ENCODE data around the gene PTPRF.
"Not testable (repeated sequence)": the region's sequence is repeated elsewhere in the genome, so short reads cannot be mapped to it uniquely, and the experiment has no call there.

PTPRF gene

GRCh38 chr1:43530483-43531106 lies at the start of gene PTPRF:
PTPRF (plus strand) TSS chr1:43530883; CDS start chr1:43545076, 14,193 bp downstream.
- peak; percentile 31 for DNase-seq (ENCODE audit: low spot score)

DNA sequence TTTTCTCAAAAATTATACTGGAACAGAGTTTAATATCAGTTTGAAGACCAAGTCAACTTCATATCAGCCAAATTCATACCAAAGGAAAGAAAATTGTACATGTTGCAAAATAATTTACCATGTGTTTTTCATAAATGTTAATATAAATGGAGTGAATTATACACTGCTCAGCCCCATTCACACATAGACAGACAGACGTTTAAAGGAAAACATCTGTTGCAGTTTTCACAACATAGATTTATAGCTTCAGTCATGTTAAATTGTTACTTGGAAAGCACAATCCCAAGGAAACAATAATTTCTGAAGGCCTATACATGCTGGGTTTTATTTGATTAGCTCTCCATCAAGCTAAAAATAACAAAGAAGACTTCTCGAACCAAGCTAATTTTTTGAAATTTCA lies 49.2 kb upstream of the PTPRF start:
- no peak for DNase-seq (ENCODE audit: low spot score)

DNA sequence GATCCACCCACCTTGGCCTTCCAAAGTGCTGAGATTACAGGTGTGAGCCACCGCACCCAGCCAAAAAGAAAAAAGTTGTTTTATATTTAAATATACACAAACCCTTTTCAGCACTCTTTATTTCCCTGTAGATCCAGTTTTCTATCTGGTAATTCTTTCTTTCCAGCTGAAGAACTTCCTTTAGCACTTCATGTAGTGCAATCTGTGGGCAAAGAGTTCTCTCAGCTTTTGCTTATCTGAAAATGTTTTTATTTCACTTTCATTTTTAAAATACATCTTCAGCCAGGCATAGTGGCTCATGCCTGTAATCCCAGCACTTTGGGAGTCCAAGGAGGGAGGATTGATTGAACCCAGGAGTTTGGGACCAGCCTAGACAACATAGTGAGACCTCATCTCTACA lies 48.5 kb upstream of the PTPRF start:
- DNase-seq (ENCODE audit: low spot score) = no peak

- no peak for DNase-seq (ENCODE audit: low spot score)
These were observed 46.3 kb upstream of the PTPRF start for GRCh38 chr1:43484367-43484766.

- DNase-seq (ENCODE audit: low spot score) = no peak
These were observed 42.5 kb upstream of the PTPRF start for GRCh38 chr1:43488165-43488564.

DNA sequence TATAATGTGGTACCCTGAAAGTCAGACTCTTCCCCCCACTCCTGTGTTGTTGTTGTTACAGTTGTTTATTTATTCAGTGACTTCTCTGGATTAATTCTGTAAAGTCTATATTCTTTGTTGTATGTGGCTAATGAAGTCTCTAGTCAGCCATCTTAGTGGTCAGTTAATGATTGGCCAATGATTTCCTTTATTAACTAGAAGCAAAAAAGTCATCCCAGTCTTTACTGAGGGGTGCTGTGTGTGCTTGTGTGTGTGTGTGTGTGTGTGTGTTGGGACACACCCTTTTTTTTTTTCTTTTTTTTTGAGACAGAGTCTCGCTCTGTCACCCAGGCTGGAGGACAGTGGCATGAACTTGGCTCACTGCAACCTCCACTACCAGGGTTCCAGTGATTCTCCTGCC lies 39.6 kb upstream of the PTPRF start:
- DNase-seq (ENCODE audit: low spot score) = no peak

GRCh38 chr1:43492826-43493225 lies 37.9 kb upstream of the PTPRF start:
- DNase-seq (ENCODE audit: low spot score) = no peak

GRCh38 chr1:43493661-43494450 lies 36.8 kb upstream of the PTPRF start:
- DNase-seq (ENCODE audit: low spot score) = no peak

GRCh38 chr1:43495204-43495603 lies 35.5 kb upstream of the PTPRF start:
- DNase-seq (ENCODE audit: low spot score) = no peak

DNA sequence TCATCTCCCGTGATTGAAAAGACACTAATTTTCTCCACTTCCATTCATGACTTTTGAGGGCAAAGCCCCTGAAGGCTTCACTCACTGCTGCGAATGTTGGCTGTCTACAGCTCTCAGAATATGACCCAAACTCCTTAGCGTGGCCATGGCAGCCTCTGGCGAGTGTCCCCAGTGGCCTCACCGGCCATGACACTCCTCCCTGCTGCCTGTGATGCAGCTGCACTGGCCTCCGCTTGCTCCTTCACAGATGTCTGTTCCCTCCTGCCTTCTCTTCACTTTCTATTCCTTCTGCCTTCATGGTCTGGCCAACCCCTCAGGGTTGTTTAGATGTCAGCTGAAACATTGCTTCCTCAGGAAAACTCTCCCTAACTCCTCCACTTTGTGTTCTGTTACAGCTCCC lies 30.8 kb upstream of the PTPRF start:
- DNase-seq (ENCODE audit: low spot score) = no peak

DNA sequence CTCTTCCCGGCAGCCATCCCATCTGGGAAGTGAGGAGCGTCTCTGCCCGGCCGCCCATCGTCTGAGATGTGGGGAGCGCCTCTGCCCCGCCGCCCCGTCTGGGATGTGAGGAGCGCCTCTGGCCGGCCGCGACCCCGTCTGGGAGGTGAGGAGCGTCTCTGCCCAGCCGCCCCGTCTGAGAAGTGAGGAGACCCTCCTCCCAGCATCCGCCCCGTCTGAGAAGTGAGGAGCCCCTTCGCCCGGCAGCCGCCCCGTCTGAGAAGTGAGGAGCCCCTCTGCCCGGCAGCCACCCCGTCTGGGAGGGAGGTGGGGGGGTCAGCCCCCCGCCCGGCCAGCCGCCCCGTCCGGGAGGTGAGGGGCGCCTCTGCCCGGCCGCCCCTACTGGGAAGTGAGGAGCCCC lies 28.9 kb upstream of the PTPRF start:
- not testable (repeated sequence) for DNase-seq (ENCODE audit: low spot score)

DNA sequence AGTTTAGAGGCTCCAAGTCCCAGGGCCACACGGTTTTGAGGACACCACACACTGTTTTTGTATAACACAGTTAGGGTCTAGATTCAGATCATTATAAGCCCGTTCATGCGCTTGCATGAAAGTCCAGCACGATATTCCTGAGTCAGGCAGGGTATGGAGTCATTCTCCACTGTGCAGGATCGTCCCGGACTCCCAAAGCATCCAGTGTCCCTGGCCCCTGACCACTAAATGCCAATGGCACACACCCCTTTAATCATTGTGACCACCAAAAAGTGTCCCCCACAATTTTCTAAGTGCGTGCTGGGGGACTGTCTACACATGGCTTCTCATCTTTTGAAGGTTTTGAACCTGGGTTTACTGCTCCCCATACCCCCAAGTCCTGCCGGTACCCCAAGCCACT lies 27.1 kb upstream of the PTPRF start:
- no peak for DNase-seq (ENCODE audit: low spot score)

DNA sequence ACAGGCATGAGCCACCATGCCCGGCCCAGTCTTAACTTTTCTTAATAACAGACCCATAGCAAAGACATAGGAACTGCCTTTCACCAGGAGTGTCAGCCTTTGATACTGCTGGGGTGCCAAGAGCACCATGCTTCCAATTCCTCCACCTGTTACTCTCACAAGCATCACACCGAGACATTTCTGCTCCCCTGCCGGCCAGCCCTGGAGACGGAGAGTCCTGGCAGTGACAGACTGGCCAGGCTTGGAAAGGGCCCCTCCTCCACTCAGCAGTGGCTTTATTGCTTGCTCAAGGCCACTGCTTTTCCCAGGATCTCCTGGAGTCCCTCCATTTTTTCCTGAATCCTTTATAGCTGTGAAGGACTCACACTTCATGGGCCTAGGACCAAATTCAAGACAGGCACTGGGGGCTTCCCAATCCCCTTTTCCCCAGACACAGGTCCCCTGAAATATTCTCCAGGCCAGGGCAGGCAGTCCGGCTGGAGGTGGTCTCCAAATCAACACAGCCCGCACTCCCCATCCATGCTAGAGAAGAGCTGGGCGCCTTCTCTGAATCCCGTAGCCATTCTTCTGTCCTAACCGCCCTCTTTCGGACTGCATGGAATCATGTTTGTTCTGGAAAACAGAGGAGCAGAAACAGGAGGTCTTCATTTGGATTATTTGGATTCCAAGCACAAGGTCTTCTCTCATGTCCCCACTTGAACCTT lies 25.5 kb upstream of the PTPRF start:
- DNase-seq (ENCODE audit: low spot score) = no peak

DNA sequence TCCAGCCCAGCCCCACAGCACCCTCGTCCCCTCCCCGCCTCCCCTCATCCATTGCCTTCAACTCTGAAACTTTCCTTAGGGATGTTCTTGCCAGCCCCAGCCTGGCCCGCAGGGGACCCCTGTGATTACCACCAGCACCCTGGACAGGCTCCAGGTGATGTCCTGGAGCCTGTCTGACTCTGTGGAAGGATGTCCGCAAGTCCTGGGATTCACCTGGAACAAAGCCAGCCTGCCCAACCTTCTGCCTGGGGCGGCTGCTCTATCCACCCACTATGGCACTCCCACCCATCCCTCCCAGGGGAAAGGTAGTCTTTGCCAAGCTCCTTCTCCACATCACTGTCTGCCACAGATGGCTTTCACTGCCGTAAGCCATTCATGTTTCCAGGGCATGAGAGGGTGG lies 24.4 kb upstream of the PTPRF start:
- no peak for DNase-seq (ENCODE audit: low spot score)

- no peak for DNase-seq (ENCODE audit: low spot score)
These were observed 23.1 kb upstream of the PTPRF start for GRCh38 chr1:43507296-43508295.

DNA sequence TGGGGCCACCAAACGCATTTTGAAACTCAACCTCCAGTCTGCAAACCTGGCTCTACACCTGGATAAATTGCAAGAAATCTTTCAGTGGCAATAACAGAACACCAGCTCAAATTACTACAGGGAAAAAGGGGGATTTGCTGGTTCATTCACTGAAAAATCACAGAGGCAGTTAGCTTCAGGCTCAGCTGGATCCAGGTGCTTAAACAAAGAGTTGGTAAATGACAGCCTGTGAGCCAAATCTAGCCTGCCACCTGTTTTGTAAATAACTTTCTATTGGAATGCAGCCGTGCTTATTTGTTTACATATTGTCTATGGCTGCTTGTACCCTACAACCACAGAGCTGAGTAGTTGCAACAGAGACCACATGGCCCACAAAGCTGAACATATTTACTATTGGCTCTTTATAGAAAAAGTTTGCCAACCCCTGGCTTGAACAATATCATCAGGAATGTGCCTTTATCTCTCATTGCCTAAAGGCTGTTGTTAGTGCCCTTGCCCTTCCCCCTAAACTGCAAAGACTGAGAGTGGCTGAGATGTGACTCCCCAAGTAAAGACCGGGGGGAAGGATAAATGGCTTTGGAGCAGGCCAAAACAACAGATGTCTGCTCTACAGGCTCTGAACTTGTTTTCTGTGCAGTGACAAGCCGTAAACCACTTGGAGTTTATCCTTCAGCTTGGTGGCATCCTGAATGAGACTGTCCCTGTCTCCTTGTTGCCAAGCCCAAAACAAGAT lies 21.5 kb upstream of the PTPRF start:
- DNase-seq (ENCODE audit: low spot score) = no peak

DNA sequence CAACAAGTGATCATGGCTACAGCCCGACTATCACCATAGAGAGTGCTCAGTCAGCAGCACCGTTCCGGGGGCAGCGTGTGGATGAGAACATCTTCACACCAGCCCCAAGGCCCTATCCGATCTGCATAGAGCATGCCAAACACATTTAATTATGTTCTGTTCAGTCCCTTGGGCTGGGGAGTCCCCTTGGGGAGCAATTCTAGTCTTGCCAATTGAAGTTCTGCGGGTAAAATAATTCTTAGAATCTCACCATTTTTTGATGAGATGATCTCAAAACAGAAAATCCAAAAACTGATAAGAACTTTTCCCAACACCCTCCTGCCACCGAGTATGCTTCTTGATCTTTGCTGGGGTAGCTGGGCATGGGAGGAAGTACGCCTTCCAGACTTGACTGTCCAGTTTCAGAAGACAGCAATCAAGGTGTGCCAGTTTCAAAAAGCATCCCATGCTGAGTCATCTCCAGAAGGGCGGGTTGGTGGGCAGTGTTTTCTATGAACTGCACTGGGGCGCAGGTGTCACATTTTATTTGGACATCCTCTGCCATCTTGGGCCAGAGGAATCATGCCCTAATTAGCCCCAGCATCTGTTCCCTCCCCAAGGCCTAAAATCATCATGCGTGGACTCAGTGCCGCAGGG lies 20.8 kb upstream of the PTPRF start:
- DNase-seq (ENCODE audit: low spot score) = no peak

DNA sequence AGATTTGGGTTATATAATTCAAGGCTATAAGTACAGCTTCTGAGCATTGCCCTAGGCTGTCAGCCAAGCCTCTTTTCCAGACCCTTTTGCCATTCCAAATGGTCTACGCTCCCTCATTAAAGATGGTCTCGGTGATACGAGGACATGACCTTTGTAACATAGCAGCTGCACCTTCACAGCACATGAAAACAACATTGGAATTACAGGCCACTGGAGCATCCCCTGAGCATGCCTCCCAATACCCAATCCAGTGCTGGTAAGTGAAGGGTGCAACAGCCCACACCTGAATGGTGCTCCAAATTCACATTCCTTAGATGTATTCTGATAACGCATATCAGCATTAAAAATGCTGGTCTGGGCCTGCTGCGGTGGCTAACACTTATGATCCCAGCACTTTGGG lies 20.1 kb upstream of the PTPRF start:
- DNase-seq (ENCODE audit: low spot score) = no peak

GRCh38 chr1:43511394-43511793 lies 19.3 kb upstream of the PTPRF start:
- DNase-seq (ENCODE audit: low spot score) = no peak

- DNase-seq (ENCODE audit: low spot score) = no peak
These were observed 18.6 kb upstream of the PTPRF start for GRCh38 chr1:43512133-43512532.

DNA sequence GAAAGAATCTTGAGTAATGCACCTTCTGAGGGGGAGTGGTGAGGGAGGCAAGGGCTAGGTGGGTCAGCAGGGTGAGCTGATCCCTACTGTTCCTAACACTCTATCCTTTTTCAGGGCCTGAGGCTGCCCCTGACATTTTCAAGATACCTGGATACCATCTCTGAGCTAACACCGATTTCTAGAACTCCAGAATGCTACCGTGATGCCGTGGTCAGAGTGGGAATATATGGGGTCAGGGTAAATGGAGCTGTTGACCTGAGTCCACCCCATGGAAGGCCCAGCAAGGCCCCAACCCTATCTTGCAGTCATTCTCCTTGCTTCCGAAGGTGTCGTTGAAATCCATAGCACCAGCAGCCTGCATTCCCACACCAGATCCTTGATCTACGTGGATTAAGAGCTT lies 18.0 kb upstream of the PTPRF start:
- DNase-seq (ENCODE audit: low spot score) = no peak

All from SW480 (cell line).